Endothelial cell of umbilical vein (primary cell): ENCODE data around the gene GPR137. TPM values are rescaled to one million over a fixed set of nuclear protein-coding genes. Genes with fewer than 3 reads are reported as not detected.

Experiments
- BruUV-seq: library from RNA; stranded (reverse); fragments of 400-500 nt; replicated peaks from 2 replicates; lab custom pipeline; 2021; lab: Mats Ljungman, UMichigan
- CTCF ChIA-PET: fragments of 300-600, 350-600 bp; sonication (Branson Sonifier 250); formaldehyde crosslinking; loops from one replicate; lab custom pipeline; 2021; ENCODE audit warnings: antibody characterized with exemption, inconsistent platforms; lab: Charles Lee
- POLR2A ChIA-PET: fragments of 300-600, 350-600 bp; sonication (Branson Sonifier 250); formaldehyde crosslinking; loops from one replicate; lab custom pipeline; 2021; ENCODE audit warnings: antibody characterized with exemption, inconsistent platforms; lab: Charles Lee
- DNase-seq: peaks from one replicate; pipeline ENCODE4 v3.0.0-alpha.2; 2011; ENCODE audit warnings: low read depth, low spot score
- FAIRE-seq: peaks from 2 replicates; lab custom pipeline; 2011; peaks lifted over from hg19 to GRCh38; lab: Jason Lieb, UNC
- H2AFZ ChIP-seq: 2 replicates; pipeline ENCODE4 v1.6.0; 2012; ENCODE audit warnings: low read depth, low read length, control low read depth, inconsistent platforms
- H3K27ac ChIP-seq: 2 replicates; pipeline ENCODE4 v1.5.1; 2011; ENCODE audit warnings: low read depth, mild to moderate bottlenecking, control low read depth, low read length, moderate library complexity; ENCODE audit not compliant: insufficient read depth
- H3K27me3 ChIP-seq, 2 experiments: 2 replicates each; pipeline versions ENCODE4 v1.6.0 to v1.6.1; 2011; ENCODE audit warnings: low read length in 2 of 2, mixed read lengths in 1 of 2; ENCODE audit not compliant: control insufficient read depth in 2 of 2, insufficient read depth in 2 of 2
- H3K36me3 ChIP-seq, 2 experiments: 2 replicates in 1 of 2; 3 replicates in 1 of 2; pipeline ENCODE4 v1.5.1; 2011; ENCODE audit warnings: low read length in 2 of 2, mild to moderate bottlenecking in 1 of 2, moderate library complexity in 1 of 2; ENCODE audit not compliant: control insufficient read depth in 2 of 2, insufficient read depth in 2 of 2; ENCODE audit errors: extremely low read depth in 1 of 2
- H3K4me1 ChIP-seq: 3 replicates; pipeline ENCODE4 v1.5.1; 2011; ENCODE audit warnings: mild to moderate bottlenecking, low read length; ENCODE audit not compliant: control insufficient read depth, insufficient read depth; ENCODE audit errors: extremely low read depth
- H3K4me2 ChIP-seq: 2 replicates; pipeline ENCODE4 v1.6.1; 2011; ENCODE audit warnings: low read length, control low read depth, mixed read lengths; ENCODE audit not compliant: insufficient read depth
- H3K4me3 ChIP-seq, 3 experiments: fragments of 200-600 bp in 1 of 3; sonication (generic), shearing (Covaris generic) in 1 of 3; replicated peaks in 1 of 3; 2 replicates each; pipeline ENCODE4 v1.5.1; 2011 to 2016; ENCODE audit warnings: control low read depth in 3 of 3, low read length in 3 of 3, mild to moderate bottlenecking in 2 of 3, inconsistent platforms in 1 of 3, low read depth in 1 of 3, moderate library complexity in 1 of 3; ENCODE audit not compliant: insufficient read depth in 1 of 3
- H3K79me2 ChIP-seq: 2 replicates; pipeline ENCODE4 v1.6.0; 2012; ENCODE audit warnings: low read length, inconsistent platforms; ENCODE audit not compliant: control insufficient read depth, insufficient read depth
- H3K9ac ChIP-seq: replicated peaks from 2 replicates; pipeline ENCODE3; 2011; ENCODE audit warnings: low read length, control low read depth; ENCODE audit not compliant: insufficient read depth; ENCODE audit errors: extremely low read depth
- H3K9me1 ChIP-seq: replicated peaks from 3 replicates; pipeline ENCODE4 v1.6.0; 2011; ENCODE audit warnings: mild to moderate bottlenecking, low read length; ENCODE audit not compliant: control insufficient read depth, insufficient read depth; ENCODE audit errors: extremely low read depth
- H3K9me3 ChIP-seq: replicated peaks from 2 replicates; pipeline ENCODE4 v1.5.1; 2012; ENCODE audit warnings: low read length, inconsistent platforms; ENCODE audit not compliant: control insufficient read depth, insufficient read depth
- H4K20me1 ChIP-seq: replicated peaks from 2 replicates; pipeline ENCODE3; 2011; ENCODE audit warnings: mild to moderate bottlenecking, low read length; ENCODE audit not compliant: control insufficient read depth, insufficient read depth; ENCODE audit errors: extremely low read depth
- CTCF ChIP-seq, 2 donors: IDR thresholded peaks; 1 replicate in 1 of 2; 2 replicates in 1 of 2; pipeline ENCODE4 v1.5.1; 2011; ENCODE audit warnings: low read length in 2 of 2, mild to moderate bottlenecking in 2 of 2, moderate library complexity in 2 of 2, control low read depth in 1 of 2, inconsistent platforms in 1 of 2, low read depth in 1 of 2; ENCODE audit not compliant: insufficient read depth in 1 of 2; ENCODE audit errors: extremely low read depth in 1 of 2
- EZH2 ChIP-seq: IDR thresholded peaks from 2 replicates; pipeline ENCODE4 v1.6.1; 2012; ENCODE audit warnings: borderline replicate concordance, low read depth, mild to moderate bottlenecking, moderate library complexity, low read length, inconsistent platforms; ENCODE audit not compliant: severe bottlenecking
- FOS ChIP-seq: IDR thresholded peaks from 2 replicates; pipeline ENCODE4 v1.6.1; 2011; ENCODE audit warnings: mild to moderate bottlenecking, low read length, moderate library complexity, borderline replicate concordance; ENCODE audit not compliant: insufficient read depth
- GATA2 ChIP-seq: IDR thresholded peaks from 2 replicates; pipeline ENCODE4 v1.7.0; 2011; ENCODE audit warnings: low read depth, mild to moderate bottlenecking, moderate library complexity, mixed read lengths, low read length; ENCODE audit not compliant: insufficient read length, insufficient read depth
- JUN ChIP-seq: IDR thresholded peaks from 2 replicates; pipeline ENCODE4 v1.6.1; 2011; ENCODE audit warnings: borderline replicate concordance, low read depth; ENCODE audit not compliant: insufficient read length, insufficient read depth
- MAX ChIP-seq: IDR thresholded peaks from 2 replicates; pipeline ENCODE4 v1.6.1; 2011; ENCODE audit not compliant: insufficient read depth, insufficient read length
- MYC ChIP-seq: IDR thresholded peaks from one replicate; pipeline ENCODE4 v1.6.1; 2011; ENCODE audit warnings: mild to moderate bottlenecking, low read depth, low read length
- POLR2A ChIP-seq: IDR thresholded peaks from 2 replicates; pipeline ENCODE4 v1.6.1; 2012; ENCODE audit warnings: low read depth, mild to moderate bottlenecking, control low read depth, low read length
- POLR2AphosphoS5 ChIP-seq: IDR thresholded peaks from 2 replicates; pipeline ENCODE4 v1.6.1; 2012; ENCODE audit warnings: low read depth, mild to moderate bottlenecking, control low read depth, low read length, moderate library complexity; ENCODE audit not compliant: insufficient read depth
- dilution Hi-C: fragments of 300-500 bp; cut with MboI; formaldehyde crosslinking; loops from one replicate; pipeline ENCODE4 v1.15.0; 2019; ENCODE audit warnings: low sequenced_read_pairs; ENCODE audit not compliant: extremely low pct_ligation_motif_present
- intact Hi-C: fragments of 100-400 bp; cut with micrococcal nuclease; formaldehyde crosslinking; loops from one replicate; pipeline ENCODE4 v1.10.0; 2022
- polyA plus RNA-seq, 4 experiments: library from polyadenylated mRNA; depleted of rRNA in 3 of 4; stranded (reverse) in 3 of 4; unstranded in 1 of 4; fragments of >200 nt; gene quantifications; 2 replicates each; pipeline versions ENCODE4 v1.2.1 to v1.2.3, GENCODE V29; 2011 to 2012; ENCODE audit warnings: missing spikeins in 1 of 4
- total RNA-seq: library from RNA; stranded (reverse); gene quantifications from 2 replicates; pipeline ENCODE4 v1.2.3, GENCODE V29; 2021

Gene GPR137
- total and polyA plus RNA-seq, 2 donors (not counting 3 experiments of a cell fraction or from before 2014, with no cell fraction given) = 40.9 to 42.5 TPM

GRCh38 chr11:64258356-64258755 lies 27.3 kb upstream of the GPR137 start:
- no peak for DNase-seq
- Histone ChIP-seq H3K9me3 (no peaks in the 10 kb centered on the region), H3K79me2 (peaks cover 14% of the 10 kb centered on the region), H3K4me3 (no peak overlapping the region), H3K4me1 (peaks cover 9% of the 10 kb centered on the region), H2AFZ (no peak overlapping the region), H3K9me1 (no peaks in the 10 kb centered on the region), H3K27me3 (no peaks in the 10 kb centered on the region), H3K27ac (no peak overlapping the region), H3K9ac (no peak overlapping the region), H3K36me3 (peaks cover 16 to 44% of the 10 kb centered on the region in 2 experiments), H4K20me1 (no peaks in the 10 kb centered on the region), H3K4me2 (no peak overlapping the region)
- no peak for TF ChIP-seq POLR2A
- TF ChIP-seq POLR2AphosphoS5 = no peak
- no peak for TF ChIP-seq MYC
- no peak for TF ChIP-seq EZH2
- TF ChIP-seq CTCF (IDR thresholded peaks at IDR 0.05; ENCODE audit: extremely low read depth in 1 of 2, insufficient read depth in 1 of 2, low read depth in 1 of 2, low read length in 2 of 2) = no peak
- no peak for TF ChIP-seq MAX
- no peak for TF ChIP-seq JUN
- TF ChIP-seq GATA2 = no peak
- no peak for TF ChIP-seq FOS
- CTCF ChIA-PET = interaction anchor here (0.7 to 1.1 kb wide), 5 partner anchors 10 to 54 kb away, joined by 3 read pairs; partner anchors contain the start of genes CATSPERZ and FERMT3
- no peak for FAIRE-seq
- POLR2A ChIA-PET = no interaction called here
- no TSS peak for BruUV-seq
- dilution Hi-C loops (no loop called here), intact Hi-C loops (no loop called here)
